HEK293T (cell line): ENCODE measurements around the gene CLK2.

Experiments
- CTCF ChIA-PET: fragments of 350-600 bp; formaldehyde crosslinking; extraction: SDS; loops from one replicate; lab custom pipeline; 2021; ENCODE audit warnings: antibody characterized with exemption, inconsistent platforms; lab: Yijun Ruan, JAX
- POLR2A ChIA-PET: fragments of 350-600 bp; formaldehyde crosslinking; extraction: SDS; loops from one replicate; lab custom pipeline; 2020; ENCODE audit warnings: antibody characterized with exemption, inconsistent platforms; lab: Yijun Ruan, JAX
- DNase-seq: peaks from one replicate; pipeline ENCODE4 v3.0.0; 2012; ENCODE audit warnings: mixed read lengths; ENCODE audit errors: extremely low spot score
- ARNT ChIP-seq: fragments of 450-650 bp; IDR thresholded peaks from 2 replicates; pipeline ENCODE4 v1.6.1; 2017; ENCODE audit warnings: mild to moderate bottlenecking
- BHLHE40 ChIP-seq: fragments of 450-650 bp; IDR thresholded peaks from 2 replicates; pipeline ENCODE4 v1.6.1; 2016; ENCODE audit warnings: mild to moderate bottlenecking, moderate library complexity, borderline replicate concordance
- CTBP1 ChIP-seq: fragments of 450-650 bp; IDR thresholded peaks from 2 replicates; pipeline ENCODE4 v1.6.1; 2016; ENCODE audit warnings: borderline replicate concordance
- ELF4 ChIP-seq: fragments of 450-650 bp; IDR thresholded peaks from 2 replicates; pipeline ENCODE4 v1.6.1; 2017; ENCODE audit warnings: antibody characterized with exemption
- FOXA1 ChIP-seq: fragments of 450-650 bp; IDR thresholded peaks from 2 replicates; pipeline ENCODE4 v1.6.1; 2016; ENCODE audit warnings: mild to moderate bottlenecking
- FOXK2 ChIP-seq: fragments of 450-650 bp; IDR thresholded peaks from 2 replicates; pipeline ENCODE4 v1.6.1; 2016; ENCODE audit warnings: mild to moderate bottlenecking
- FOXM1 ChIP-seq: fragments of 450-650 bp; IDR thresholded peaks from 2 replicates; pipeline ENCODE4 v1.6.1; 2017; ENCODE audit warnings: mild to moderate bottlenecking, borderline replicate concordance
- HDGF ChIP-seq: fragments of 450-650 bp; IDR thresholded peaks from 2 replicates; pipeline ENCODE4 v1.6.1; 2017; ENCODE audit warnings: antibody characterized with exemption, borderline replicate concordance
- L3MBTL2 ChIP-seq: fragments of 450-650 bp; conservative IDR thresholded peaks from 2 replicates; pipeline ENCODE4 v1.6.1; 2016; ENCODE audit warnings: mild to moderate bottlenecking
- LEF1 ChIP-seq: fragments of 450-650 bp; IDR thresholded peaks from 2 replicates; pipeline ENCODE4 v1.6.1; 2017; ENCODE audit warnings: mild to moderate bottlenecking, borderline replicate concordance
- NFRKB ChIP-seq: fragments of 450-650 bp; IDR thresholded peaks from 2 replicates; pipeline ENCODE4 v1.6.1; 2016; ENCODE audit warnings: mild to moderate bottlenecking, moderate library complexity
- PKNOX1 ChIP-seq: fragments of 450-650 bp; IDR thresholded peaks from 2 replicates; pipeline ENCODE4 v1.6.1; 2016
- SP1 ChIP-seq: fragments of 450-650 bp; IDR thresholded peaks from 2 replicates; pipeline ENCODE4 v1.6.1; 2017
- SUZ12 ChIP-seq: fragments of 450-650 bp; IDR thresholded peaks from 2 replicates; pipeline ENCODE4 v1.6.1; 2016; ENCODE audit warnings: mild to moderate bottlenecking
- TARDBP ChIP-seq: fragments of 450-650 bp; IDR thresholded peaks from 2 replicates; pipeline ENCODE4 v1.6.1; 2016
- ZNF384 ChIP-seq: fragments of 450-650 bp; IDR thresholded peaks from 2 replicates; pipeline ENCODE4 v1.6.1; 2016

Gene CLK2

GRCh38 chr1:155300553-155301329 is 27.4 kb upstream of the CLK2 start:
- ChIA-PET POLR2A (interaction anchor here (1.0 to 1.4 kb wide), 2 partner anchors 27 to 39 kb away, joined by 3 to 4 read pairs; partner anchors contain the start of genes CLK2 and SCAMP3), CTCF (interaction anchor here (1.6 kb wide), 1 partner anchor 24 kb away, joined by 4 read pairs; no protein-coding TSS in a partner anchor)
- TF ChIP-seq BHLHE40 (no peak), FOXA1 (no peak), PKNOX1 (no peak), SP1 (no peak), ELF4 (no peak), CTBP1 (no peak), HDGF (no peak), SUZ12 (no peak), ARNT (no peak), LEF1 (no peak), NFRKB (no peak)
- no peak for DNase-seq

- DNase-seq: no peak
- no peak for TF ChIP-seq LEF1
- ChIA-PET POLR2A (interaction anchor here (1.4 kb wide), 1 partner anchor 26 kb away, joined by 4 read pairs; the partner anchor contains the start of gene CLK2), CTCF (interaction anchor here (1.6 kb wide), 1 partner anchor 23 kb away, joined by 4 read pairs; no protein-coding TSS in a partner anchor)
Measured at GRCh38 chr1:155300024-155300423, 26.7 kb upstream of the CLK2 start.

- TF ChIP-seq SUZ12 (no peak), HDGF (no peak), ARNT (no peak), FOXM1 (no peak), LEF1 (no peak), FOXA1 (no peak), BHLHE40 (no peak), FOXK2 (no peak), L3MBTL2 (no peak), CTBP1 (no peak), ELF4 (no peak), SP1 (no peak), TARDBP (no peak), PKNOX1 (no peak), NFRKB (no peak)
- DNase-seq: no peak
- ChIA-PET POLR2A (interaction anchor here (1.3 to 1.4 kb wide), 2 partner anchors 11 to 21 kb away, joined by 4 read pairs; partner anchors contain the start of gene FDPS), CTCF (interaction anchor here (0.7 to 1.0 kb wide), 2 partner anchors 12 to 19 kb away, joined by 3 to 4 read pairs; no protein-coding TSS in a partner anchor)
Measured at GRCh38 chr1:155297384-155297783, 24.1 kb upstream of the CLK2 start.

GRCh38 chr1:155296661-155297060 is 23.4 kb upstream of the CLK2 start:
- no peak for DNase-seq
- CTCF ChIA-PET: no interaction called here
- TF ChIP-seq L3MBTL2 (no peak), FOXM1 (no peak), TARDBP (no peak), FOXK2 (no peak), CTBP1 (no peak), FOXA1 (no peak), NFRKB (no peak), ELF4 (no peak), SUZ12 (no peak), ZNF384 (no peak), HDGF (no peak), LEF1 (no peak), BHLHE40 (no peak), SP1 (no peak), ARNT (no peak), PKNOX1 (no peak)
- POLR2A ChIA-PET: interaction anchor here (1.3 kb wide), 1 partner anchor 20 kb away, joined by 4 read pairs; no protein-coding TSS in a partner anchor

GRCh38 chr1:155295942-155296267 is 22.6 kb upstream of the CLK2 start:
- TF ChIP-seq ZNF384 (no peak), FOXK2 (no peak), L3MBTL2 (no peak), HDGF (no peak), BHLHE40 (no peak), ARNT (no peak), SUZ12 (no peak), NFRKB (no peak), CTBP1 (no peak)
- no peak for DNase-seq
- ChIA-PET CTCF (no interaction called here), POLR2A (no interaction called here)
